Endothelial cell of umbilical vein (primary cell): ENCODE results near the gene IL22. TPM values are rescaled to one million over a fixed set of nuclear protein-coding genes. Genes with fewer than 3 reads are reported as not detected.

Experiments
- BruUV-seq: library from RNA; stranded (reverse); fragments of 400-500 nt; replicated peaks from 2 replicates; lab custom pipeline; 2021; lab: Mats Ljungman, UMichigan
- CTCF ChIA-PET: fragments of 300-600, 350-600 bp; sonication (Branson Sonifier 250); formaldehyde crosslinking; loops from one replicate; lab custom pipeline; 2021; ENCODE audit warnings: antibody characterized with exemption, inconsistent platforms; lab: Charles Lee
- POLR2A ChIA-PET: fragments of 300-600, 350-600 bp; sonication (Branson Sonifier 250); formaldehyde crosslinking; loops from one replicate; lab custom pipeline; 2021; ENCODE audit warnings: antibody characterized with exemption, inconsistent platforms; lab: Charles Lee
- DNase-seq: peaks from one replicate; pipeline ENCODE4 v3.0.0-alpha.2; 2011; ENCODE audit warnings: low read depth, low spot score
- FAIRE-seq: peaks from 2 replicates; lab custom pipeline; 2011; peaks lifted over from hg19 to GRCh38; lab: Jason Lieb, UNC
- H2AFZ ChIP-seq: 2 replicates; pipeline ENCODE4 v1.6.0; 2012; ENCODE audit warnings: low read depth, low read length, control low read depth, inconsistent platforms
- H3K27ac ChIP-seq: 2 replicates; pipeline ENCODE4 v1.5.1; 2011; ENCODE audit warnings: low read depth, mild to moderate bottlenecking, control low read depth, low read length, moderate library complexity; ENCODE audit not compliant: insufficient read depth
- H3K27me3 ChIP-seq, 2 experiments: 2 replicates each; pipeline versions ENCODE4 v1.6.0 to v1.6.1; 2011; ENCODE audit warnings: low read length in 2 of 2, mixed read lengths in 1 of 2; ENCODE audit not compliant: control insufficient read depth in 2 of 2, insufficient read depth in 2 of 2
- H3K36me3 ChIP-seq, 2 experiments: 2 replicates in 1 of 2; 3 replicates in 1 of 2; pipeline ENCODE4 v1.5.1; 2011; ENCODE audit warnings: low read length in 2 of 2, mild to moderate bottlenecking in 1 of 2, moderate library complexity in 1 of 2; ENCODE audit not compliant: control insufficient read depth in 2 of 2, insufficient read depth in 2 of 2; ENCODE audit errors: extremely low read depth in 1 of 2
- H3K4me1 ChIP-seq: 3 replicates; pipeline ENCODE4 v1.5.1; 2011; ENCODE audit warnings: mild to moderate bottlenecking, low read length; ENCODE audit not compliant: control insufficient read depth, insufficient read depth; ENCODE audit errors: extremely low read depth
- H3K4me2 ChIP-seq: 2 replicates; pipeline ENCODE4 v1.6.1; 2011; ENCODE audit warnings: low read length, control low read depth, mixed read lengths; ENCODE audit not compliant: insufficient read depth
- H3K4me3 ChIP-seq, 3 experiments: fragments of 200-600 bp in 1 of 3; sonication (generic), shearing (Covaris generic) in 1 of 3; replicated peaks in 1 of 3; 2 replicates each; pipeline ENCODE4 v1.5.1; 2011 to 2016; ENCODE audit warnings: control low read depth in 3 of 3, low read length in 3 of 3, mild to moderate bottlenecking in 2 of 3, inconsistent platforms in 1 of 3, low read depth in 1 of 3, moderate library complexity in 1 of 3; ENCODE audit not compliant: insufficient read depth in 1 of 3
- H3K79me2 ChIP-seq: 2 replicates; pipeline ENCODE4 v1.6.0; 2012; ENCODE audit warnings: low read length, inconsistent platforms; ENCODE audit not compliant: control insufficient read depth, insufficient read depth
- H3K9ac ChIP-seq: replicated peaks from 2 replicates; pipeline ENCODE3; 2011; ENCODE audit warnings: low read length, control low read depth; ENCODE audit not compliant: insufficient read depth; ENCODE audit errors: extremely low read depth
- H3K9me1 ChIP-seq: replicated peaks from 3 replicates; pipeline ENCODE4 v1.6.0; 2011; ENCODE audit warnings: mild to moderate bottlenecking, low read length; ENCODE audit not compliant: control insufficient read depth, insufficient read depth; ENCODE audit errors: extremely low read depth
- H3K9me3 ChIP-seq: replicated peaks from 2 replicates; pipeline ENCODE4 v1.5.1; 2012; ENCODE audit warnings: low read length, inconsistent platforms; ENCODE audit not compliant: control insufficient read depth, insufficient read depth
- H4K20me1 ChIP-seq: replicated peaks from 2 replicates; pipeline ENCODE3; 2011; ENCODE audit warnings: mild to moderate bottlenecking, low read length; ENCODE audit not compliant: control insufficient read depth, insufficient read depth; ENCODE audit errors: extremely low read depth
- CTCF ChIP-seq, 2 donors: IDR thresholded peaks; 1 replicate in 1 of 2; 2 replicates in 1 of 2; pipeline ENCODE4 v1.5.1; 2011; ENCODE audit warnings: low read length in 2 of 2, mild to moderate bottlenecking in 2 of 2, moderate library complexity in 2 of 2, control low read depth in 1 of 2, inconsistent platforms in 1 of 2, low read depth in 1 of 2; ENCODE audit not compliant: insufficient read depth in 1 of 2; ENCODE audit errors: extremely low read depth in 1 of 2
- EZH2 ChIP-seq: IDR thresholded peaks from 2 replicates; pipeline ENCODE4 v1.6.1; 2012; ENCODE audit warnings: borderline replicate concordance, low read depth, mild to moderate bottlenecking, moderate library complexity, low read length, inconsistent platforms; ENCODE audit not compliant: severe bottlenecking
- FOS ChIP-seq: IDR thresholded peaks from 2 replicates; pipeline ENCODE4 v1.6.1; 2011; ENCODE audit warnings: mild to moderate bottlenecking, low read length, moderate library complexity, borderline replicate concordance; ENCODE audit not compliant: insufficient read depth
- GATA2 ChIP-seq: IDR thresholded peaks from 2 replicates; pipeline ENCODE4 v1.7.0; 2011; ENCODE audit warnings: low read depth, mild to moderate bottlenecking, moderate library complexity, mixed read lengths, low read length; ENCODE audit not compliant: insufficient read length, insufficient read depth
- JUN ChIP-seq: IDR thresholded peaks from 2 replicates; pipeline ENCODE4 v1.6.1; 2011; ENCODE audit warnings: borderline replicate concordance, low read depth; ENCODE audit not compliant: insufficient read length, insufficient read depth
- MAX ChIP-seq: IDR thresholded peaks from 2 replicates; pipeline ENCODE4 v1.6.1; 2011; ENCODE audit not compliant: insufficient read depth, insufficient read length
- MYC ChIP-seq: IDR thresholded peaks from one replicate; pipeline ENCODE4 v1.6.1; 2011; ENCODE audit warnings: mild to moderate bottlenecking, low read depth, low read length
- POLR2A ChIP-seq: IDR thresholded peaks from 2 replicates; pipeline ENCODE4 v1.6.1; 2012; ENCODE audit warnings: low read depth, mild to moderate bottlenecking, control low read depth, low read length
- POLR2AphosphoS5 ChIP-seq: IDR thresholded peaks from 2 replicates; pipeline ENCODE4 v1.6.1; 2012; ENCODE audit warnings: low read depth, mild to moderate bottlenecking, control low read depth, low read length, moderate library complexity; ENCODE audit not compliant: insufficient read depth
- dilution Hi-C: fragments of 300-500 bp; cut with MboI; formaldehyde crosslinking; loops from one replicate; pipeline ENCODE4 v1.15.0; 2019; ENCODE audit warnings: low sequenced_read_pairs; ENCODE audit not compliant: extremely low pct_ligation_motif_present
- intact Hi-C: fragments of 100-400 bp; cut with micrococcal nuclease; formaldehyde crosslinking; loops from one replicate; pipeline ENCODE4 v1.10.0; 2022
- polyA plus RNA-seq, 4 experiments: library from polyadenylated mRNA; depleted of rRNA in 3 of 4; stranded (reverse) in 3 of 4; unstranded in 1 of 4; fragments of >200 nt; gene quantifications; 2 replicates each; pipeline versions ENCODE4 v1.2.1 to v1.2.3, GENCODE V29; 2011 to 2012; ENCODE audit warnings: missing spikeins in 1 of 4
- total RNA-seq: library from RNA; stranded (reverse); gene quantifications from 2 replicates; pipeline ENCODE4 v1.2.3, GENCODE V29; 2021

The IL22 gene
- total and polyA plus RNA-seq, 2 donors (not counting 3 experiments of a cell fraction or from before 2014, with no cell fraction given), result not detected

GRCh38 chr12:68227356-68227755 is 26.0 kb downstream of the IL22 start:
- DNase-seq (no peak), FAIRE-seq (no peak)
- Histone ChIP-seq H3K27me3 (peaks cover 0 to 2% of the 10 kb centered on the region in 2 experiments), H3K4me1 (peaks cover 6% of the 10 kb centered on the region), H3K27ac (no peak overlapping the region), H3K79me2 (no peaks in the 10 kb centered on the region), H3K4me3 (no peak overlapping the region), H2AFZ (no peak overlapping the region), H3K9ac (no peak overlapping the region), H4K20me1 (no peaks in the 10 kb centered on the region), H3K4me2 (no peak overlapping the region), H3K36me3 (no peaks in the 10 kb centered on the region), H3K9me3 (no peaks in the 10 kb centered on the region), H3K9me1 (no peaks in the 10 kb centered on the region)
- intact Hi-C loops, result loop anchor here (10.0 kb wide), 3 partner anchors 183 to 577 kb away; partner anchors contain the start of genes MDM2 and RAP1B
- TF ChIP-seq EZH2 (no peak), JUN (no peak), MYC (no peak), CTCF (IDR thresholded peaks at IDR 0.05; ENCODE audit: extremely low read depth in 1 of 2, insufficient read depth in 1 of 2, low read depth in 1 of 2, low read length in 2 of 2) (no peak), FOS (no peak), MAX (no peak), POLR2AphosphoS5 (no peak), POLR2A (no peak), GATA2 (no peak)
- no TSS peak for BruUV-seq
- ChIA-PET CTCF (no interaction called here), POLR2A (no interaction called here)
- dilution Hi-C loops, result no loop called here
